ENCODE results near the gene FOXC2. TPM values are rescaled to one million over a fixed set of nuclear protein-coding genes. Genes with fewer than 3 reads are reported as not detected.

The FOXC2 gene
- total and polyA plus RNA-seq, 2 of the 13 experiments (the other 11 are each of a cell fraction or from before 2014, with no cell fraction given), result not detected

- TF ChIP-seq, protein P1, sequence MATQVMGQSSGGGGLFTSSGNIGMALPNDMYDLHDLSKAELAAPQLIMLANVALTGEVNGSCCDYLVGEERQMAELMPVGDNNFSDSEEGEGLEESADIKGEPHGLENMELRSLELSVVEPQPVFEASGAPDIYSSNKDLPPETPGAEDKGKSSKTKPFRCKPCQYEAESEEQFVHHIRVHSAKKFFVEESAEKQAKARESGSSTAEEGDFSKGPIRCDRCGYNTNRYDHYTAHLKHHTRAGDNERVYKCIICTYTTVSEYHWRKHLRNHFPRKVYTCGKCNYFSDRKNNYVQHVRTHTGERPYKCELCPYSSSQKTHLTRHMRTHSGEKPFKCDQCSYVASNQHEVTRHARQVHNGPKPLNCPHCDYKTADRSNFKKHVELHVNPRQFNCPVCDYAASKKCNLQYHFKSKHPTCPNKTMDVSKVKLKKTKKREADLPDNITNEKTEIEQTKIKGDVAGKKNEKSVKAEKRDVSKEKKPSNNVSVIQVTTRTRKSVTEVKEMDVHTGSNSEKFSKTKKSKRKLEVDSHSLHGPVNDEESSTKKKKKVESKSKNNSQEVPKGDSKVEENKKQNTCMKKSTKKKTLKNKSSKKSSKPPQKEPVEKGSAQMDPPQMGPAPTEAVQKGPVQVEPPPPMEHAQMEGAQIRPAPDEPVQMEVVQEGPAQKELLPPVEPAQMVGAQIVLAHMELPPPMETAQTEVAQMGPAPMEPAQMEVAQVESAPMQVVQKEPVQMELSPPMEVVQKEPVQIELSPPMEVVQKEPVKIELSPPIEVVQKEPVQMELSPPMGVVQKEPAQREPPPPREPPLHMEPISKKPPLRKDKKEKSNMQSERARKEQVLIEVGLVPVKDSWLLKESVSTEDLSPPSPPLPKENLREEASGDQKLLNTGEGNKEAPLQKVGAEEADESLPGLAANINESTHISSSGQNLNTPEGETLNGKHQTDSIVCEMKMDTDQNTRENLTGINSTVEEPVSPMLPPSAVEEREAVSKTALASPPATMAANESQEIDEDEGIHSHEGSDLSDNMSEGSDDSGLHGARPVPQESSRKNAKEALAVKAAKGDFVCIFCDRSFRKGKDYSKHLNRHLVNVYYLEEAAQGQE (IDR thresholded peaks at IDR 0.05; ENCODE audit: borderline replicate concordance in 1 of 2, low read depth in 1 of 2, low read length in 2 of 2), result no peak
- TF ChIP-seq TFDP2 (CRISPR knock-in tag; IDR thresholded peaks at IDR 0.05), result no peak
- TF ChIP-seq MXD1 (CRISPR knock-in tag; IDR thresholded peaks at IDR 0.05), result no peak
- 0 out of 2 replicates have a peak, but pooled peaks have one; percentile 35 for TF ChIP-seq SALL2 (CRISPR knock-in tag; IDR thresholded peaks at IDR 0.05)
- TF ChIP-seq ZNF75D (CRISPR knock-in tag; IDR thresholded peaks at IDR 0.05; ENCODE audit: borderline replicate concordance), result no peak
- TF ChIP-seq YEATS4 (CRISPR knock-in tag; IDR thresholded peaks at IDR 0.05; ENCODE audit: borderline replicate concordance), result peak; percentile 33; the same call in 1 of the 2 replicates
- no peak for TF ChIP-seq ZNF816 (CRISPR knock-in tag; IDR thresholded peaks at IDR 0.05; ENCODE audit: borderline replicate concordance)
- TF ChIP-seq, protein P2, sequence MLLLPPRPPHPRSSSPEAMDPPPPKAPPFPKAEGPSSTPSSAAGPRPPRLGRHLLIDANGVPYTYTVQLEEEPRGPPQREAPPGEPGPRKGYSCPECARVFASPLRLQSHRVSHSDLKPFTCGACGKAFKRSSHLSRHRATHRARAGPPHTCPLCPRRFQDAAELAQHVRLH (CRISPR knock-in tag; IDR thresholded peaks at IDR 0.05; ENCODE audit: borderline replicate concordance, low read depth), result no peak
- no peak for TF ChIP-seq ATM (IDR thresholded peaks at IDR 0.05; ENCODE audit: borderline replicate concordance)
- no peak for TF ChIP-seq ZNF670 (CRISPR knock-in tag; IDR thresholded peaks at IDR 0.05; ENCODE audit: borderline replicate concordance)
- TF ChIP-seq ZNF230 (CRISPR knock-in tag; IDR thresholded peaks at IDR 0.05), result no peak
- TF ChIP-seq TRIM24 (CRISPR knock-in tag; IDR thresholded peaks at IDR 0.05), result no peak
- TF ChIP-seq IKZF5 (CRISPR knock-in tag; IDR thresholded peaks at IDR 0.05), result no peak
- TF ChIP-seq TGIF2 (CRISPR knock-in tag; IDR thresholded peaks at IDR 0.05), result no peak
- TF ChIP-seq RORA (CRISPR knock-in tag; IDR thresholded peaks at IDR 0.05), result no peak
- peak; percentile 79; the same call in 1 of the 2 replicates for TF ChIP-seq KDM2A (CRISPR knock-in tag; IDR thresholded peaks at IDR 0.05; ENCODE audit: borderline replicate concordance, low read depth)
Observed at GRCh38 chr16:86575754-86576557, 9.3 kb downstream of the FOXC2 start (continued).
